Measurements from ENCODE around the gene ASTN1.

ASTN1 gene

DNA sequence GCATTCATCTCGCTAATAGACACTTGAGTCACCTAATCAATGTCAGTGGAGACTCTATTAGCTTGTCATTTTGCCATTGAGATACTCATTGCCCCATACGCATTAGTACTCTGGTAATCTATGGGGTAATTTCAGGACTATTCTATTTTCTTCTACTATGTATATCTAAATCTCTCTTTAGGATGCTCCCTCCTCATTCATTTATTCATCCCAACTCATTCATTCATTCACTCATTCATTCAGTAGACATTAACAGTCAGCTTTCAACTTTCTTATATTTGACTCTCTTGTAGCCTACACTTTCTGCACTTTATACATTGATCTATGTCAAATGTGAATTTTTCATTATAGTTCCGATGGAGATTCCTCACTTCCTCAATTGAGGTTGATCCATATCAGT is 170.9 kb downstream of the ASTN1 start:
- DNase-seq (ENCODE audit: low read depth in 2 of 2): no peak

DNA sequence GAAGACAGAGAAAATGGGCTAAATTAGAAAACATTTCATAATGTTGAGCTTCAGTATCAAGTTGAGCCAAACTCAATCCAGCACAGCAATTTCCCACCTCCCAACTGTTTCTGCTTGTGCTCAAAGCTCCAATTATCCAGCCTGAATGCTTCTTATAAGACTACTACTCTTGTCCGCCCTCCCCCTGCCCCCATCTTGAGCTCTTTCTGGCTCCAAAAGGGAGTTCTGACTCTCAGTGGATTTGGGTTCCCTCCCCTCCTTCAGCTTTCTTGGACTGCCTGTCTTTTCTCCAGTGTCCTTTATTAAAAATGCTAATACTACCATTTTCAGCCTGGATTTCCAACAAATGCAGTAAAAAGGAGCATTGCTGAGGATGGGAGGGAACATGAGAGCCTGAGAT is 174.8 kb downstream of the ASTN1 start:
- DNase-seq (ENCODE audit: low read depth in 2 of 2): no peak

DNA sequence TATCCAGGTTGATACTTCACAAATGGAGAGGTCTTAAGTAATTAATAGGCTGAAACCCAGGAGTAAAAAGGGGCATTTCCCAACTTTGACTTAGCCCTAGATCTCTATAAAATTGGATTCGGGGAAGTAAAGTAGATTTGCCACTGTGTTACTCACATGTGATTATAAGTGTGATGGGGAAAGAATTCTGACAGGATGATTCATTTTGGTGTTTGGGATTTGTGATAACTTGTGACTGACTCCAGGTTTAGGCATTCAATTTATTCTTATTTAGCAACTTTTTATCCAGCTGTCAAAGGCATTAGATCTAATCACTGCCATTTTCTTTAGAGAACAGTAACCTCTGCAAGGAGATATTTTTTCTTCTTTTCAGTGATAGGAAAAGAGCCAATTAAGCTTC is 175.5 kb downstream of the ASTN1 start:
- DNase-seq (ENCODE audit: low read depth in 2 of 2): no peak

DNA sequence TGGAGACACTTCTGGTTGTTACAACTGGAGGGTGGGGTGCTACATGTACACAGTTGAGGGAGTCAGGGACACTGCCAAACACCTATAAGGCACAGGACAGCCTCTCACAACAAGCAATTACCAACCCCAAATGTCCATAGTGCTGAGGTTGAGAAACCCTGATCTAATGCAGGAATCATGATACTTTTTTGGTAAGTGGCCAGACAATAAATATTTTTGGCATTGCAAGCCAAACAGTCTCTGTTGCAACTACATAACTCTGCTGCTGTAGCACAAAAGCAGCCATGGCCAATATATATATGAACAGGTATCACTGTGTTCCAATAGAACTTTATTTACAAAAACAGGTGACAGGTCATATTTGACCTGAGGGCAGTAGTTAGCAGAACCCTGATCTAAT is 177.5 kb downstream of the ASTN1 start:
- no peak for DNase-seq (ENCODE audit: low read depth in 2 of 2)

DNA sequence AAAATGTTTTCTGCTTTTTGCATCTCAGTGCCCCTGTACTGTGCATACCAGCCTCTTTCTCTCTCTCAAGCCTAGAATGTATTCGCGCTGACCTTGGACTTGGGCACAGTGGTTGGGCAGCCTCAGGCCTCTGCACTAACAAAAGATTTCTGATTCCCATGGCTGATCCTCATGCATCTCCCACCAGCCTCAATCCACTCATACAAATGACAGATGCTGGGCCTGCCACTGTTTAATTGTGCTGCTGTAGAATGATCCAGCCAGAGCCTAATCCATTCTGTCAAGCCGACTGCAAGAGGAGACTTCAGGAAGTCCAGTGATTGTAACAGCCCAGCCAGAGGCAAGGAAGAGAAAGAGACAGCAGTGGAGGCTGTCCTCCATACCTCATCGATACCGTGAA is 180.8 kb downstream of the ASTN1 start:
- no peak for DNase-seq (ENCODE audit: low read depth in 2 of 2)

- no peak for DNase-seq (ENCODE audit: low read depth in 2 of 2)
Measured at GRCh38 chr1:176976771-176977170, 187.7 kb downstream of the ASTN1 start.

GRCh38 chr1:176976225-176976624 is 188.3 kb downstream of the ASTN1 start:
- no peak for DNase-seq (ENCODE audit: low read depth in 2 of 2)

DNA sequence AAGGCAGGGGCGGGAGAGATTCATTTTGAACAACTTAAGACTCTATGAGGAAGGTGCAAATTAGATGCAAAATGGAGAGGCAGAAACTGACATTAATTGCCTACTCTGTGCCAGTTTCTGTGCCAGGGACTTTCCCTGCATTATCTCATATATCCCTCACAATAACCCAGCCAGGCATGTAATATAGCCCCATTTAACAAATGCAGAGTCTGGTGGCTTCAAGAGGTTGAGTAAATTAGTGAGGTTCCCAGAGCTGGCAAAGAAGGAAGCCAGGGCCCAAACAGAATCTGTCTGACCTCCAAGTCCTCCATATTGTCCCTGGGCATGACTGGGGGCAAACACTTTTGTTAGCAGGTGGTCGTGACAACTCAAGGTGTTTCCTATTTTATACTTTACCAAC is 199.8 kb downstream of the ASTN1 start:
- DNase-seq (ENCODE audit: low read depth in 2 of 2): no peak

GRCh38 chr1:176963181-176963580 is 201.3 kb downstream of the ASTN1 start:
- DNase-seq (ENCODE audit: low read depth in 2 of 2): no peak

DNA sequence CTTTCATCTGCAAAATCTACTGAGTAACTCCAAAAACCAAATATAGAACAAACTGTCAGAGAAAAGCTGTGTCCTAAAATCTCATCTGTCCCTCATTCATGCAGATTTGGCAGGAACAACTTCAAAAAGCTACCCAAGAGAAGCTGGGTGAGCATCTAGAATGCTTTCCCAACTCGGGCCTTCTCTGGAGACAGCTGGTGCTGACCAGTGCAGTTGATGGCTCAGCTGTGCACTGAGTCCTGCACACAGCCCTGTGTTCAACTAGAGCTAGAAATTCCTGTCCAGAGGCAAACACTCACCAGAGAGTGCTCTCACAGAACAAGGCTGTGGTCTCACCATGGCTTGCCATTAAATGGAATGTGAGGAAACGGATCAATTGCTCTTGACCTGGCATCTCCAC is 202.8 kb downstream of the ASTN1 start:
- no peak for DNase-seq (ENCODE audit: low read depth in 2 of 2)

GRCh38 chr1:176959191-176959820 is 205.2 kb downstream of the ASTN1 start:
- DNase-seq (ENCODE audit: low read depth in 2 of 2): no peak

DNA sequence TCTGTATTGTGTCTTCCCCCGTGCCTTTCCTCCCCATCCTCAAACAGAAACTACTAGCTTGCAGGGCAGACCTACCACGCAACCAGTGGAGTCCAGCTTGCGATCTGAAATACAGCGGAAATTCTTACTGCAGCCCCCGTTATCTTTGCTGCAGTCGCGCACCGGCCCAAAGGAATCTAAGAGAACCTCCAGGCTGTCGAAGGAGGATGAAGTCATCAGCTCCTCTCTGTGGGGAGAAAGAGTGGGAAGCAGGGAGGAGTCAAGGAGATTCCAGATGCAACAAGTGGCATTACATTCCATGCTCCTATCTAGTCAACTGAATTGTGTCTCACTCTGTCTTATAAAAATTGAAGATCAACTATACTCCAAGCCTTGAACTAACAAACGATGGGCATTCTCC is 206.9 kb downstream of the ASTN1 start:
- DNase-seq (ENCODE audit: low read depth in 2 of 2): no peak

- no peak for DNase-seq (ENCODE audit: low read depth in 2 of 2)
Measured at GRCh38 chr1:176954242-176954641, 210.3 kb downstream of the ASTN1 start.

GRCh38 chr1:176950736-176951324 is 213.7 kb downstream of the ASTN1 start:
- DNase-seq (ENCODE audit: low read depth in 2 of 2): no peak

- DNase-seq (ENCODE audit: low read depth in 2 of 2): peak in 1 of 2 donors; percentile 2
Measured at GRCh38 chr1:176949033-176949662, 215.4 kb downstream of the ASTN1 start.

DNA sequence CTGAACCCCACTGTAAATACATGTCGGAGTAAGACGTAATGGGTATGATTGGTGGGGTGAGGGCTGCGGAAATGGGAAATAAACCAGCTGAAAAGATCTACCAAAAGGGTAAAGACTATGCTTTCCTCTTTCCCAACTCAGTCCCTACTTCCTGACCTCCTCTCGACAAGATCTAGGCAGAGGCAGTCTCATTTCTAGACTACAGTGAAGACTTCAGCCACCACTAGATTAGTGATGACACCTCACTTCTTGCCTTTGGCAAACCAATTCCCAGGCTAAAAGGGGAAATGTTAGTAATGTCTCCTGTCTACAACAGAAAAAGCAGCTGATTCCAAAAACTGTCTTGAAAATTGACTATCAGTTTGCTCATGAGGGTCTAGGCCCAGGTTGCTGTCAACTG is 219.9 kb downstream of the ASTN1 start:
- DNase-seq (ENCODE audit: low read depth in 2 of 2): no peak

DNA sequence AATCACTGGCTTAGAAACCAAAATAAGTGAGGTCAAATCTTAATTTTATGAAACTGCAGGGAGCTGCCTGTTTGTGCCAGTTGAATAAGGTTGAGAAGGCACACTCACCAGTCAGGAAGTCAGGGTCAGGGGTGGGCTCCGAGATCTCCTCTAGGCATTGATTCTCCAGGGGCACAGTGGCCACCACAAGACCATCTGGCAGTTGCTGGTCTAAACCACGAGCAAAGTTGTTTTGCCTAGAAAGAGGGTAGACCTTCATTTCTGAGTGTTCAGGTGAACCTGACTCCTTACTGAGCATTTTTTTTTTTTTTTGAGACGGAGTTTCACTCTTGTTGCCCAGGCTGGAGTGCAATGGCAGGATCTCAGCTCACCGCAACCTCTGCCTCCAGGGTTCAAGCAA is 220.7 kb downstream of the ASTN1 start:
- no peak for DNase-seq (ENCODE audit: low read depth in 2 of 2)

DNA sequence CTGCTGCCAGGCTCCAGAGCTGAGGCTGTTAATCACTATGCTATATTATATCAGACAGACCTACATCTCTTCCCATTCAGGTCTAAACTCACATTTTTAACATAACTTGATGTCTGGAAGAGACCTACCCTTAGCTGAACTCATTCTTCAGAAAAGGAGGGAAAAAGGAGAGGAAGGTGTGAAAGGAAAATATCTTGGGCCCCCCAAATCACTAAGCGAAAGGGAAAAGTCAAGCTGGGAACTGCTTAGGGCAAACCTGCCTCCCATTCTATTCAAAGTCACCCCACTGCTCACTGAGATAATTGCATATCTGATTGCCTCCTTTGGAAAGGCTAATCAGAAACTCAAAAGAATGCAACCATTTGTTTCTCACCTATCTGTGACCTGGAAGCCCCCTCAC is 222.2 kb downstream of the ASTN1 start:
- DNase-seq (ENCODE audit: low read depth in 2 of 2): no peak

DNA sequence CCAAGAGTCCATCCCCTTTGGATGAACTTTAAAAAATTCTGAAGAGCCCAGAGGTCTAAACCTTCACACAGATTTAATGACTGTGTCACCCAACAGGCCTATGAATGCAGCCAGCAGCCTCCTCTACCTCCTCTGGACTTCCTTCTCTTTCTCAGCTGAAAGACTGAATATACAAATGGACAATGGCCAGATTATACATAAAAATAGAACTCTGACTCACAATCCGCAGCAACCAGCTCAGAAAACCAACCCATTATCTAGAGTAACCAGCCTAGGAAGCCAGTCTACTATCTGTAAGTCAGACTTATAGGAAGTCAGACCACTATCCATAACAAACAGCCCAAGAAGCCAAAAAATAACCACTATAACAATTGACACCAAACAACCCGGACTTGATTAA is 224.5 kb downstream of the ASTN1 start:
- DNase-seq (ENCODE audit: low read depth in 2 of 2): no peak

DNA sequence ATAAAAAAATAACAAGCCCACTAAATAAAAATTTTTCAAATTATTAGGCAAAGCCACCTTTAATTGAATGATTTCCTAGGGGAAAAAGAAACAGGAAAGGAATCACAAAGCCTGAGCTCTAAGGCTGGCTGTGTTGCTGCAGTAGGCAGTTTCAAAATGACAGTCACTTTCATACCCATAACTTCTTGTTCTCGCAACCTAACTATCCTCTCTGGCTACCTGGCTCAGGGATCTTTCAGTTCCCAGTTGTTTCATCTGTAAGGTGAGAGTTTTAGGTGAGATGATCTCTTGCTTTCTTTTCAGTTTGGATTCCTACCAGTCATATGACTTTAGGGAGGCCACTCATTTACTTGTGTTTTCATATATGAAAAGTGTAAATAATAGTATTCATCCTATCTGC is 226.1 kb downstream of the ASTN1 start:
- DNase-seq (ENCODE audit: low read depth in 2 of 2): no peak

DNA sequence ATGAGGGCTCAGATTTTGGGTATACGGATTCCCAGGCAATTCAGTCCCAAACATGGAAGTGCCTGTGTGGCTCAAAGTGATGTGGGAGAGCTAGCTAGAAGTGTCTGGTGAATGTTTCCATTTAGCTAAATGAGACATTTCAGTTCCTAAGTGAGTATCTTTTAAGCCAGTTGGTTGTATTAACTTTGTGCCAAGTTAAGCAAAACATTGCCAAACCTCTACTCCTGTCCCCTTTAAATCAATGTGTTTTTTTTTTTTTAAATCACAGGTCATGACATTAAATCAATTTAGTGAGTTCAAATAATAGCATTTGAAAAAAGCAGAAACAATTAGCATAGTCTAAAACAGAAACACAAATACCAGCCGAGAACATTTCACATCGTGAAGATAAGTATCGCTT is 230.1 kb downstream of the ASTN1 start:
- no peak for DNase-seq (ENCODE audit: low read depth in 2 of 2)

GRCh38 chr1:176932114-176933104 is 232.1 kb downstream of the ASTN1 start:
- no peak for DNase-seq (ENCODE audit: low read depth in 2 of 2)
